IMR-90 (cell line): ENCODE measurements around the gene OR10A3. TPM values are rescaled to one million over a fixed set of nuclear protein-coding genes. Genes with fewer than 3 reads are reported as not detected.

Experiments used
- ATAC-seq: fragments of 200-7000 bp; cut with Tn5 transposase; 2 replicates; pipeline ENCODE4 v1.9.1; 2020; ENCODE audit warnings: low read depth, mild to moderate bottlenecking, moderate library complexity
- BruUV-seq: library from RNA; stranded (reverse); fragments of 400-500 nt; replicated peaks from 2 replicates; lab custom pipeline; 2021; lab: Mats Ljungman, UMichigan
- CTCF ChIA-PET: fragments of 300-600 bp; formaldehyde crosslinking; extraction: SDS; loops from one replicate; lab custom pipeline; 2021; ENCODE audit warnings: antibody characterized with exemption; lab: Yijun Ruan, JAX
- POLR2A ChIA-PET: fragments of 300-600 bp; sonication (Branson Sonifier 250); formaldehyde crosslinking; loops from one replicate; lab custom pipeline; 2022; ENCODE audit warnings: antibody characterized with exemption; ENCODE audit not compliant: unreplicated experiment; lab: Charles Lee
- DNase-seq: peaks from one replicate; pipeline ENCODE4 v3.0.0; 2013
- H2AFZ ChIP-seq: replicated peaks from 2 replicates; pipeline ENCODE3; 2013; ENCODE audit warnings: low read length, mild to moderate bottlenecking; ENCODE audit not compliant: poor library complexity
- H2AK5ac ChIP-seq: 2 replicates; pipeline ENCODE4 v1.6.1; 2013; ENCODE audit warnings: low read depth, low read length, inconsistent platforms
- H2AK9ac ChIP-seq: replicated peaks from 2 replicates; pipeline ENCODE3; 2013; ENCODE audit warnings: mild to moderate bottlenecking, low read depth, low read length, moderate library complexity; ENCODE audit not compliant: poor library complexity
- H2BK120ac ChIP-seq: 2 replicates; pipeline ENCODE4 v1.6.1; 2013; ENCODE audit warnings: low read depth, low read length, inconsistent platforms
- H2BK15ac ChIP-seq: 3 replicates; pipeline ENCODE4 v1.6.1; 2013; ENCODE audit warnings: low read depth, low read length, inconsistent platforms
- H2BK20ac ChIP-seq: 2 replicates; pipeline ENCODE4 v1.6.1; 2013; ENCODE audit warnings: low read depth, mild to moderate bottlenecking, inconsistent platforms, low read length, moderate library complexity
- H2BK5ac ChIP-seq: 2 replicates; pipeline ENCODE4 v1.6.1; 2013; ENCODE audit warnings: mild to moderate bottlenecking, low read depth, low read length, inconsistent platforms; ENCODE audit not compliant: poor library complexity, severe bottlenecking
- H3K14ac ChIP-seq: replicated peaks from 2 replicates; pipeline ENCODE4 v1.6.1; 2013; ENCODE audit warnings: low read depth, low read length, inconsistent platforms
- H3K18ac ChIP-seq: 2 replicates; pipeline ENCODE4 v1.6.1; 2013; ENCODE audit warnings: low read depth, low read length, control low read depth
- H3K23ac ChIP-seq: 2 replicates; pipeline ENCODE4 v1.6.1; 2013; ENCODE audit warnings: low read depth, low read length, inconsistent platforms
- H3K27ac ChIP-seq: 2 replicates; pipeline ENCODE4 v1.5.1; 2013; ENCODE audit warnings: mild to moderate bottlenecking, control low read depth, low read length; ENCODE audit not compliant: insufficient read depth
- H3K27me3 ChIP-seq: 2 replicates; pipeline ENCODE4 v1.6.1; 2013; ENCODE audit warnings: low read length; ENCODE audit not compliant: control insufficient read depth, insufficient read depth
- H3K36me3 ChIP-seq: 2 replicates; pipeline ENCODE4 v1.6.1; 2013; ENCODE audit warnings: low read length, mixed read lengths; ENCODE audit not compliant: control insufficient read depth, insufficient read depth
- H3K4ac ChIP-seq: 2 replicates; pipeline ENCODE4 v1.6.1; 2013; ENCODE audit warnings: low read depth, low read length, inconsistent platforms
- H3K4me1 ChIP-seq: 2 replicates; pipeline ENCODE4 v1.6.1; 2013; ENCODE audit warnings: low read length, mixed read lengths; ENCODE audit not compliant: control insufficient read depth, insufficient read depth
- H3K4me2 ChIP-seq: 2 replicates; pipeline ENCODE4 v1.6.1; 2013; ENCODE audit warnings: low read depth, mild to moderate bottlenecking, control low read depth, low read length, moderate library complexity
- H3K4me3 ChIP-seq: 2 replicates; pipeline ENCODE4 v1.5.1; 2013; ENCODE audit warnings: low read depth, mild to moderate bottlenecking, control low read depth, low read length, moderate library complexity; ENCODE audit not compliant: insufficient read depth
- H3K56ac ChIP-seq: 2 replicates; pipeline ENCODE4 v1.6.1; 2013; ENCODE audit warnings: low read length, inconsistent platforms; ENCODE audit not compliant: insufficient read depth; ENCODE audit errors: extremely low read depth
- H3K79me1 ChIP-seq, 2 experiments: 2 replicates each; pipeline ENCODE4 v1.6.1; 2013; ENCODE audit warnings: low read length in 2 of 2, inconsistent platforms in 1 of 2, low read depth in 1 of 2
- H3K9ac ChIP-seq: 2 replicates; pipeline ENCODE4 v1.6.1; 2013; ENCODE audit warnings: low read depth, low read length, control low read depth
- H3K9me1 ChIP-seq: 2 replicates; pipeline ENCODE4 v1.6.1; 2013; ENCODE audit warnings: low read length, inconsistent platforms; ENCODE audit not compliant: insufficient read depth
- H3K9me3 ChIP-seq: 2 replicates; pipeline ENCODE4 v1.6.1; 2013; ENCODE audit warnings: low read length; ENCODE audit not compliant: control insufficient read depth, insufficient read depth
- H4K20me1 ChIP-seq: 2 replicates; pipeline ENCODE4 v1.6.1; 2013; ENCODE audit warnings: low read length, inconsistent platforms; ENCODE audit not compliant: insufficient read depth
- H4K5ac ChIP-seq: 2 replicates; pipeline ENCODE4 v1.6.1; 2013; ENCODE audit warnings: mild to moderate bottlenecking, low read depth, low read length, control low read depth
- H4K8ac ChIP-seq, 2 experiments: 2 replicates each; pipeline ENCODE4 v1.6.1; 2013; ENCODE audit warnings: low read depth in 2 of 2, low read length in 2 of 2, control low read depth in 1 of 2, inconsistent platforms in 1 of 2
- H4K91ac ChIP-seq: 2 replicates; pipeline ENCODE4 v1.6.1; 2013; ENCODE audit warnings: low read depth, low read length, inconsistent platforms; ENCODE audit not compliant: insufficient read depth
- BHLHE40 ChIP-seq: fragments of 150-350 bp; IDR thresholded peaks from 2 replicates; pipeline ENCODE4 v1.6.1; 2016; ENCODE audit warnings: mild to moderate bottlenecking, low read depth, low read length
- CEBPB ChIP-seq: IDR thresholded peaks from 2 replicates; pipeline ENCODE4 v1.6.1; 2012; ENCODE audit warnings: low read depth, low read length, improper control_type of control experiment
- MAZ ChIP-seq: IDR thresholded peaks from 2 replicates; pipeline ENCODE4 v1.6.1; 2012; ENCODE audit warnings: low read depth, mild to moderate bottlenecking, low read length, improper control_type of control experiment, moderate library complexity, borderline replicate concordance
- RFX5 ChIP-seq: IDR thresholded peaks from 2 replicates; pipeline ENCODE4 v1.8.0; 2012; ENCODE audit warnings: low read depth, mild to moderate bottlenecking, low read length, moderate library complexity
- WGBS, 2 experiments: methylation state at CpG; one replicate each; pipeline versions ENCODE4 v1.1.5 to v1.1.7; 2013; ENCODE audit warnings: missing lambda C conversion rate in 2 of 2; ENCODE audit not compliant: insufficient read length in 1 of 2; ENCODE audit errors: extremely low coverage in 2 of 2; 5-methylcytosine and 5-hydroxymethylcytosine counted together
- dilution Hi-C: fragments of 300-500 bp; cut with HindIII; formaldehyde crosslinking; loops from one replicate; pipeline ENCODE4 v1.14.3; 2018; ENCODE audit warnings: low sequenced_read_pairs; ENCODE audit not compliant: unreplicated experiment
- in situ Hi-C: fragments of 300-500 bp; cut with MboI; formaldehyde crosslinking; loops from 3 replicates; pipeline ENCODE4 v1.14.3; 2019; ENCODE audit warnings: low sequenced_read_pairs, inconsistent platforms, mixed read lengths
- intact Hi-C: fragments of 100-400 bp; cut with micrococcal nuclease; formaldehyde crosslinking; loops from 2 replicates; pipeline ENCODE4 v1.10.0; 2022
- polyA plus RNA-seq, 3 experiments: library from polyadenylated mRNA; depleted of rRNA; stranded (reverse); fragments of >200 nt; gene quantifications; 2 replicates each; pipeline ENCODE4 v1.2.3, GENCODE V29; 2012; ENCODE audit warnings: low replicate concordance in 1 of 3
- total RNA-seq: library from RNA; depleted of rRNA; stranded (reverse); fragments of >200 nt; gene quantifications from 2 replicates; pipeline ENCODE4 v1.2.3, GENCODE V29; 2012

OR10A3 gene
- total and polyA plus RNA-seq, 2 of the 4 experiments (the other 2 are of a cell fraction), result 0.03 TPM; not detected in 1

DNA sequence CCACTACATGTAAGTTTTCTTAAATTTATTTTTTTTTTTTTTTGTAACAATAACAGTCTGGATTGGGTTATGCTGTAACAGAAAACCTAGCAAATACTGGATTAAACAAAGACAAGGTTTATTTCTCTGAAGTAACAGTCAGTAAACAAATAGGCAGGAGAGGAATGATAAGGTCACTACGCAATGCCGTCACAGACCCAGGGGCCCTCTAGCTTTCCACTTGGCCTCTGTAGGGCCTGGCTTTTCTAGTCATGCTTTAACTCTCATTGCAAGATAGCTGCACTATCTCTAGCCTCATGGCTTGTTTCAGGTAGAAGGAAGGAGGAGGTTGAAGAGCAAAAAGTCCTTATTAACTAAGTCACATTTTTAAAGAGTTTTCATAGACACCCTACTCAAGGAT is 17.0 kb downstream of the OR10A3 start:
- dilution Hi-C loops (no loop called here), intact Hi-C loops (no loop called here), in situ Hi-C loops (no loop called here)
- CTCF ChIA-PET, result interaction anchor here (0.7 to 1.1 kb wide), 4 partner anchors 20 to 104 kb away, joined by 3 read pairs; partner anchors contain the start of gene EIF3F
- no peak for TF ChIP-seq MAZ
- no peak for TF ChIP-seq RFX5
- no peak for TF ChIP-seq BHLHE40
- no peak for TF ChIP-seq CEBPB
- peak overlapping the region; percentile 74 for H2BK5ac ChIP-seq
- H3K14ac ChIP-seq, result 0 out of 2 replicates have a peak overlapping the region, but pooled peaks have one; percentile 5
- H3K4ac ChIP-seq, result no peak overlapping the region
- no peak overlapping the region for H3K4me3 ChIP-seq
- H2AFZ ChIP-seq, result peak overlapping the region; percentile 78
- H3K4me2 ChIP-seq, result peak overlapping the region; percentile 50; the same call in 1 of the 2 replicates
- POLR2A ChIA-PET, result no interaction called here
- H2BK120ac ChIP-seq, result peak overlapping the region; percentile 74; the same call in 1 of the 2 replicates
- peak overlapping the region; percentile 28; the same call in 1 of the 2 replicates for H3K18ac ChIP-seq
- 0 out of 2 replicates have a peak overlapping the region, but pooled peaks have one; percentile 17 for H4K91ac ChIP-seq
- DNase-seq, result peak; percentile 70
- H4K5ac ChIP-seq, result peak overlapping the region; percentile 93; the same call in 1 of the 2 replicates
- no peak overlapping the region for H3K23ac ChIP-seq
- H3K36me3 ChIP-seq, result no peaks in the 10 kb centered on the region
- H3K79me1 ChIP-seq, result no peaks in the 10 kb centered on the region
- peak overlapping the region in 1 of 2 experiments; percentile 16; a peak in 1 of 4 replicates for H4K8ac ChIP-seq
- H3K4me1 ChIP-seq, result no peaks in the 10 kb centered on the region; the same call in 1 of the 2 replicates
- no TSS peak for BruUV-seq
- H3K27me3 ChIP-seq, result no peaks in the 10 kb centered on the region
- no peak overlapping the region for H2AK5ac ChIP-seq
- no peak overlapping the region for H2BK15ac ChIP-seq
- H2BK20ac ChIP-seq, result peak overlapping the region; percentile 27; the same call in 1 of the 2 replicates
- ATAC-seq, result peak; percentile 79
- H3K27ac ChIP-seq, result no peak overlapping the region
- H2AK9ac ChIP-seq, result no peak overlapping the region
- no peaks in the 10 kb centered on the region for H3K9me1 ChIP-seq
- no peak overlapping the region for H3K56ac ChIP-seq
- H4K20me1 ChIP-seq, result no peaks in the 10 kb centered on the region
- WGBS, 2 experiments, result no CpG with 5 or more reads among the region's 2 CpGs
- no peaks in the 10 kb centered on the region for H3K9me3 ChIP-seq
- H3K9ac ChIP-seq, result no peak overlapping the region
